HG03060 (cell line): ENCODE data around the gene CELSR3.

Experiments used
- ATAC-seq: cut with Tn5 transposase; IDR thresholded peaks from one replicate; pipeline ENCODE4 v1.9.1; 2021; ENCODE audit warnings: low read depth, moderate number of reproducible peaks; ENCODE audit not compliant: unreplicated experiment

CELSR3 gene

GRCh38 chr3:48662753-48663488, at the start of gene CELSR3:
CELSR3 (minus strand) TSS chr3:48662886; CDS start chr3:48662634, 252 bp downstream.
- no peak for ATAC-seq

GRCh38 chr3:48711727-48712126, 49.0 kb upstream of the CELSR3 start:
- ATAC-seq, result no peak

DNA sequence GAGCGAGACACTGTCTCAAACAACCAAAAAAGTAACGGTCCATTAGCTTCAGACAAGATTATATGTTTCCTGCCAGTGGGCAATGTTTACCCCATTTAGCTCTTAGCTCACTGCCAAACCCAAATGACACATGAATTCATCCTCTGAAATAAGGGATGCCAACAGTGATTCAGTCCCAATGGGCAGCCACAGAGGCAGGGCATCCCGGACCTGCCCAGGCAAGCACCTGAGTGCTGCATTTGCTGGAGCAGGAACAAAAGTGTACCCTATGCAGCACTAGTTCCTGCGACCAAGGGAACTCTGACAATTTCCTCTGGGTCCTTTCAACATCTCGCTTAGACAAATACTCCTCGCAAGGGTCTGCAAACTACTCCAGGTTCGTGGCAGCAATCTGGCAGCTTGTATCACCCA, 46.4 kb upstream of the CELSR3 start:
- no peak for ATAC-seq

DNA sequence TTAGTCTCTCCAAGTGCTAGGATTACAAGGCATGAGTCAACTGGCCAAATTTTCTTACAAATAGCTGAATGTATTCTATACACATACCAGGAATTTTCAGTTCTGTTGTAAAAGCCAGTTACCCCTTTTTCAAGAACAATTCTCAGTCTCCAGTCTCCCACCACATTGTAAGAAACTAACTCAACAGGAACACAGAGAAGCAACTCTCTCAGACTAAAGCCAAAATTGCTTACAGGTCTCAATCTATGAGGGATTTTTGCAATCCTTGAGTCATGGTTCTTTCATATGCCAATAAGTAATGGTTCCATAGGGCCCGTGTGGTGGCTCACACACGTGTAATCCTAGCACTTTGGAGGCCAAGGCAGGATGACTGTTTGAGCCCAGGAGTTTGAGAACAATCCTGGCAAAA, 45.8 kb upstream of the CELSR3 start:
- no peak for ATAC-seq

- ATAC-seq, result no peak
Measured at GRCh38 chr3:48707157-48707556, 44.5 kb upstream of the CELSR3 start.

- no peak for ATAC-seq
Measured at GRCh38 chr3:48702320-48702920, 39.7 kb upstream of the CELSR3 start.

- ATAC-seq, result no peak
Measured at GRCh38 chr3:48700731-48701405, 38.2 kb upstream of the CELSR3 start.

- no peak for ATAC-seq
Measured at GRCh38 chr3:48698891-48699290, 36.2 kb upstream of the CELSR3 start.

DNA sequence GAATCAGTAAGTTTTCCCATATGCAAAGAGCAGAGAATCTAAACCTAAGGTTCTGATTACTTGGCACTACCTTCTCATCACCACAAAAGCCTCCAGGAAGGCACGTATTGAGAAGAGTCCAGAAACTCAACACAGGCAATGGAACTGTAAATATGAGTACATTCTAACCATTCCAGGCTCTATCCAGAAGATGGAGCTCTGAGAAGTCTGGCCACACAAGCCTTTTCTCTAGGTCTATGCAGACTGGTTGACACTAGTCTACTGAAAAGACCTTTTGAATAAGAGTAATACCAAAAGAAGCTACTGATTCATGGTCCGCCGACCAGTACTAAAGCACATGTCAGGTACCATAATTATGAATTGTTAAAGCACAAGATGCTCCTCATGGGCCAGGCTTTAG, 35.3 kb upstream of the CELSR3 start:
- no peak for ATAC-seq

GRCh38 chr3:48696601-48697000, 33.9 kb upstream of the CELSR3 start:
- ATAC-seq, result no peak

DNA sequence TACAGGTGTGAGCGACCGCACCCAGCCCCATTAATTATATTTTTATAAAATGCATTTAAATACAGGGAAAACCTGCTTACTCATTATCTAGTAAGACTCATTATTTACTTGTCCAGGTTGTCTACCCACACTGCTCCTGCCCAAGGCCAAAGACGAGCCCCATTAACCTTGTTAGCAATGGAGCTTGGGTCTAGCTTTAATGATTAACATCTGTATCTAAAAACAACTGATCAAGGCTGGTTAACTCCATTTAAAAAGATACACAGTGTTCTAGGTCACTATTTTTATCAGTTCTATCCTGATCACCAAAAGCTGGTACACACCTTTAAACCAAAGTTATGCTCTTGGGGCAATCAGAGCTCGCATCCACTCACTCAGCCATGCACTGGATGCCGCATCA, 33.5 kb upstream of the CELSR3 start:
- no peak for ATAC-seq

DNA sequence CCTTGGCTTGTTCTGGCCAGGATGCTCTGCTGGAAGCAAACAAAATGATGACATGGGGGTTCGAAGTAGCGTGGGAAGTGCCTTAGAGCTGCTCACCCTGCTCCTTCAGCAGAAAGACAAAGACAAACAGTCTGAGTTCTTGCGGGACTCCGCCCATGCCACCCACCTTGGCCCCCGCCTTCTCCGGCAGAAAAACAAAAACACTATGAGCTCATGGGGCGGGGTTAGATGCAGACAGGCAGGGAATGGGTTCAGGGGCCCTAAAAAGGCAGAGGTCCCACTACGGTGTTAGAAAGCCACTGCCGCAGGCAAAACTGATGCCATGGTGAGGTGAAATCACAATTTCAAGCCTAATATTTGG, 32.7 kb upstream of the CELSR3 start:
- no peak for ATAC-seq

DNA sequence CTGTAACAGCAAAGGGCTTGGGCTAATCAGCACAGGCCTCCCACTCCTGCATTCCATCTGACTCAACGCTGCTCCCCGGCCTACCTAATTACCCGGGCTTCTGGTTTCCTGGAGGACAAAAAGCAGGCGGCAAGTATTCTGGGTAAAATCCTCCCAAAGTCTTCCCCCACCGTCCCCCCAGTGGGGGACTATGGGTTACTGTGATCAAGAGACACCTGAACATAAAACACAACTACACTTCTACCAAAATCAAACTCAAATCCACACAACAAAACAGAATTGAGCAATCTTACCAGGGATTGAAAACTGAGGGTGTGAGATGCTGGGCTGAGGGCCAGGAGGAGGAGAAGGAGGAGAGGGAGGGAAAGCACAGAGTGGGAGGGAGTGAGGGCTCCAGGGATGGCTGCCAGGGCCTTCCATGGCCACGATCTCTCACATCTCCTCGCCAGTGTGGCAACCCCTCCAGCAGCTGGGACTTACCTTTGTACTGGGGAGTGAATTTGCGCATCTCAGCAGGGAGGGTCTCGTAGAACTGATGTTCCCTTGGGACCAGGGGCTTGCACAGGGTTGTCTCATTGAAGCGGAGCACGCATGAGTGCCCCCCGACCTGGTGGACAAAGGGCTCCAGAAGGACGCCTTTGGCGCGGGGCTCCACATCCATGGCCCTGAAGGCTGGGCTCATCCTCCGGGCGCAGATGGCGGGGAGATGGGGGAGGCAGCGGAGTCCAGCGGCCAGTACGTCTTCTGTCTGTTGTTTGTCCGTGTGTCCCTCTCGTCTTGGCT, 32.1 kb upstream of the CELSR3 start:
- no peak for ATAC-seq

GRCh38 chr3:48693826-48694225, 31.1 kb upstream of the CELSR3 start:
- ATAC-seq, result no peak

DNA sequence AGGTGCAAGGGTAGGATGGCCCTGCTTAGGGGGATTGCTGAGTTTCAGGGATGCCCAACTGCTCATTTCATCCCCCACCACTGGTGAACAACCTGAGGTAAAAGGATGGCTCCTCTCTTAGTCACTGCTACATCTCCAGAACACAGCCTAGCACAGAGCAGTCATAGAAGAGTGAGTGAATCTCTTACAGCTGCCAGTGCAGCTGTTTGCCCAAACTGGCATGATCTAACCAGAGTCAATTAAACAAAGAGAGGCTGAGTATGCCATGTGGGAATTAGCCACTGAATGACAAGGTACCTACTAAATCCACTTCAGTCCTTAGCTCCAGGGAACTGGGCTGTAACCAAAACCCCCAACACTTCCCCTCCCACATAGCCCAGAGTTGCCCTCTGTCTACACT, 29.9 kb upstream of the CELSR3 start:
- ATAC-seq, result no peak

DNA sequence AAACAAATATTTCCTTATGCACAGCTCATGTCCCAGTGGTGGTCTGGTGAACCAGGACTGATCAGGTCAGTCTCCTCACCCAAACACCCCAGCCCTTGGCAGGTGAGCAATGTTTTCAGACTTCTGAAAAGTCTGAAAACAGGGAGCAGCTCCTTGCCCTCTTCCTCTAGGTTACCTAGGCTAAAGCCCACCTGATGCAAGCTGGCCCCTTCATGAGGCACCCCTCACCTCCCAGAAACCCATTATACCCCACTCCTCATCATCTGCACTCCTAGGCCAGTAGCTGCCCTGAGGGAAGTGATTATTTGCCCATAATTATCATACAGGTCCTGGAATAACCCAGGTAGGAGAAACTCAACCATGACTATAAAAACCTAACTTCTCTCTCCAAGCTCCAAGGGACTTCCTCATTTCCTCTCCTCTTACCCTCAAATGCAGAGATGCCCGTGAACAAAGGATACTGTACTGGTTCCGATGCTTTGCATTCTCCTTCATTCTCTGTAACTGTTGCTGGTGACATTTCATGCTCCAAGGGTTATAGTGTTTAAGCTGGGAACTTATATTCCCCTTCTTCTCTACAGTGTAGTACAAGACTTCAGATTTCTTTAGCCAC, 28.3 kb upstream of the CELSR3 start:
- ATAC-seq, result no peak

- no peak for ATAC-seq
Measured at GRCh38 chr3:48689384-48689783, 26.7 kb upstream of the CELSR3 start.

DNA sequence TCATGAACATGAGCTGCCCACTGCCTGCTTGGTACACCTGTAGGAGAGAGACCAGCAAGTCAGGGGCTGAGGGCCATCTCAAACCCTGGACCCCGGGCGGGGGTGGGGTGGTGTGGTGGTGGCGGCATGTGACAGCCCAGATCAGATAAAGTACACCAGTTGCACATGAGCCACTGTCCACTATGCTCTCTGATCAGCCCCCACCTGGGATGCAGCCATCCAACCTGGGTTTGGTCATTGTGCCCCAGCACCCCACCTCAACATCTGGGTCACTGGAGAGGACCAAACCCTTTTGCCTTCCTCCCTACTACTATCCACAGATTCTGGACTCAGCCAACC, 26.0 kb upstream of the CELSR3 start:
- no peak for ATAC-seq

GRCh38 chr3:48688032-48688736, 25.5 kb upstream of the CELSR3 start:
- no peak for ATAC-seq

- ATAC-seq, result no peak
Measured at GRCh38 chr3:48687220-48687678, 24.6 kb upstream of the CELSR3 start.
